GM12892 (cell line): ENCODE measurements around the gene RNMT.

ENCODE experiments used
- POLR2A ChIP-seq: IDR thresholded peaks from 2 replicates; pipeline ENCODE4 v1.6.1; 2011; ENCODE audit warnings: low read depth, low read length, control low read depth
- POLR2AphosphoS5 ChIP-seq: IDR thresholded peaks from 2 replicates; pipeline ENCODE4 v1.6.1; 2011; ENCODE audit warnings: low read depth, low read length, control low read depth

DNA sequence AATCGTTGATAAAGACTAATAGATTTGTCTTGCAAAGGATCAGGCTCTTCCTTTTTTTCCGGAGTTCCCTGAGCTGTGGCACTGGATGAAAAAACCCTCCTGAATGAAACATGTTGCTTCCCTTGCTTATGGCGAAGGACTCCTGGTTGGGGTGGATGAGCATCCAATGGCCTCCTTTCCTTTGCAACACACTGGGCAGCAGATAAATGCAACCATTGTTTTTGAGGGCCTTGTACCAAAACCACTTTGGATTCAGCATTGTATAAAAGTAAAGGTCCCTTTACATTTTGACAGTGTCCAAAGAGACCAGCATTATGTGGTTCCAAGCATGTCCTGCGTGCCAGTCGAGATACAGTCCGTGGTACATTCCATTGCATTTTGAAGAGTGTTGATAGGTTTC, 44.8 kb upstream of the RNMT start:
- TF ChIP-seq POLR2A, result no peak
- no peak for TF ChIP-seq POLR2AphosphoS5
